Right renal pelvis (tissue), 4 donors: ENCODE results near the gene RNF130. TPM values are rescaled to one million over a fixed set of nuclear protein-coding genes. Genes with fewer than 3 reads are reported as not detected.

Source experiments
- DNase-seq, 4 donors: peaks; one replicate each; pipeline ENCODE4 v3.0.0-alpha.2; 2013; ENCODE audit warnings: low read depth in 4 of 4, low spot score in 3 of 4, missing footprints in 1 of 4
- polyA plus RNA-seq, 4 donors: library from polyadenylated mRNA; unstranded; fragments of 120-200 nt; gene quantifications; one replicate each; pipeline ENCODE4 v1.2.1, GENCODE V29; 2013; ENCODE audit not compliant: insufficient read length in 4 of 4

RNF130 gene
- polyA plus RNA-seq, 4 donors, result 66.1 to 81.4 (median 80.3) TPM

GRCh38 chr5:180068519-180069090, 3.0 kb downstream of the RNF130 start:
- no peak for DNase-seq

GRCh38 chr5:180067986-180068385, 3.6 kb downstream of the RNF130 start:
- DNase-seq, result no peak

DNA sequence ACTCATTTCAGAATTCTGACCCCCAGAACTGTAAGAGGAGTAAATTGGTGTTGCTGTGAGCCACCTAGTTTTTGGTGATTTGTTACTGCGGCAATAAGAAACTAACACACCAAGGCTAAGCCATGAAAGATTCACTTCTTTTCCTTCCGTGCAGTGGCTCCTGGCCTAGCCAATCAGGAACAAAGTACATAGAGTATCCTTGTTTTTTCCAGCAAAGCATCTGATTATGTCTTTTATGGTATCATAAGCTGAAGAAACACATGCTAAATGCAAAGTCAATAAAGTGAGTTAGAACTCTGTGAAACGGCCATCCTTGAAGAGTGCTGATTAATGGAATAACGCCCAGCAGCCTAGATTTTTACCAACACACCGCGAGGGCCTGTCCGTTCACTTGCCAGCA, 11.4 kb downstream of the RNF130 start:
- no peak for DNase-seq

GRCh38 chr5:180059326-180059725, 12.2 kb downstream of the RNF130 start:
- DNase-seq, result no peak

DNA sequence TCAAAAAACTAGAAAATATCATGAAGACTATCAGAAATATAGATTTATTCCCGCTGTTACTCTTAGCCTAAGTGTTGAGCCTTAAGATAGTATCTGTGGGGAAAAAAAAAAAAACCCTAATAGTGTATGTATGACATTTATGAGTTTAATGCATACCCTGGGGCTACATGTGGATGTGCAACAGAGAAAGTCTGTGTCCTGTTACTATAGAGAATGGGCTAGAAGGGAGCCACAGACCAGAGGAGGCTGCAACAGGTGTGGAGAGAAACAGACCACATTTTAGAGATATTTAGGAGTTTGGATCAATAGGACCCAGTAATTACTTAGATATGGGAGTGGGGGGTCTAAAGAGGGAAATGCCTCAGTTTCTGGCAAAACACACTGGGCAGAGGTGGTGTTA, 15.4 kb downstream of the RNF130 start:
- DNase-seq, result no peak

- DNase-seq, result no peak
These were observed 17.3 kb downstream of the RNF130 start for GRCh38 chr5:180054226-180054625.

GRCh38 chr5:180053061-180053602, 18.4 kb downstream of the RNF130 start:
- DNase-seq, result no peak

GRCh38 chr5:180052211-180052818, 19.2 kb downstream of the RNF130 start:
- no peak for DNase-seq

- no peak for DNase-seq
These were observed 21.2 kb downstream of the RNF130 start for GRCh38 chr5:180050121-180050940.

DNA sequence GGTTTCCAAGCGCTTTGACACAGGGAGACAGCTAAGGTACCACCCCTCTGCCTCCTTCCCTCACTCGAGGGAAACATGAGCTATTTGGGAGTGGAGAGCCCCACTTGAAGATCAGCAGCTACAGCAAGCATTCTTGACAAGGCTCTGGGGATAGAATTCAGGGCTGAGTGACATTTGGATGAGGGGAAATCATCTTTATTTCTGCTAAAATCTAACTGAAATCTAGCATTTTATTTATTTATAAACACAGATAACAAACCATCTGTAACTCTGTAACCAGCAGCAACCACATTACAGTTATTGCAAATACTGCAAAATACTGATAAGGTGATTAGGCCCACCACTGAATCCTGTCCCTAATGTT, 22.4 kb downstream of the RNF130 start:
- DNase-seq, result no peak

DNA sequence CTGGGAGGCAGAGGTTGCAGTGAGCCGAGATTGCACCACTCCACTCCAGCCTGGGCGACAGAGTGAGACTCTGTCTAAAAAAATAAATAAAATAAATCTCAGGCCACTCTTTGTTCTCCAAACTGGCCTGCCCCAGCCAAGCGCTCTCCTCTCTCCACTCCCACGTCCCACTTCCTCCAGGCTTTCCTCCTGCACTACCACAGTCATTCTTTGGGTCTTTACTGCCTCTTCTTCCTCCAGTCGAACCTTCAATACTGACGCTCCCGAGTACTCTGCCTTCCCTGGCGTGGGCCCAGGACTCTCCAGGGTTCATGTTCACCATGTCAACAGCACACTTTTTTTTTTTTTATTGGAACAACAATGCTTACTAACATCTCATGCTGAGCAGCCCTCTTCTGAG, 23.9 kb downstream of the RNF130 start:
- no peak for DNase-seq

DNA sequence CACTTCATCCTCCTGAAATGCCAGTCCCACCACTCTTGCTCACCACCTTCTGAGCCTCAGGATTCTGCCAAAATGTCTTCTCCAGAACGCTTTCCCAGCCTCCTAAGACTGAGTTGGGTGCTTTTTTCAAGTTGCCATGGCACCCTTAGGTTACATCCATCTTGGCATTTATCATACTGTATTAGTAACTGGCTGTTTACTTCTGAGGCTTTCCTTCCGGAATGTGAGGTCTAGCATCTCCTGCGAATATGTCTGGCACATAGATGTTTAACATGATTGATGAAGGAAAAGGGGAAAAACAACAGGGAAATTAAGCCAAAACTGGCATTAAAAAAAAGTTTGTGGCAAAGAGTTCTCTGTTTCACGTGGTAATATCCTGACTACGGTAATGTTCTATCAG, 24.9 kb downstream of the RNF130 start:
- no peak for DNase-seq

GRCh38 chr5:180045889-180046499, 25.6 kb downstream of the RNF130 start:
- DNase-seq, result no peak

- DNase-seq, result no peak
These were observed 28.2 kb downstream of the RNF130 start for GRCh38 chr5:180043377-180043776.

DNA sequence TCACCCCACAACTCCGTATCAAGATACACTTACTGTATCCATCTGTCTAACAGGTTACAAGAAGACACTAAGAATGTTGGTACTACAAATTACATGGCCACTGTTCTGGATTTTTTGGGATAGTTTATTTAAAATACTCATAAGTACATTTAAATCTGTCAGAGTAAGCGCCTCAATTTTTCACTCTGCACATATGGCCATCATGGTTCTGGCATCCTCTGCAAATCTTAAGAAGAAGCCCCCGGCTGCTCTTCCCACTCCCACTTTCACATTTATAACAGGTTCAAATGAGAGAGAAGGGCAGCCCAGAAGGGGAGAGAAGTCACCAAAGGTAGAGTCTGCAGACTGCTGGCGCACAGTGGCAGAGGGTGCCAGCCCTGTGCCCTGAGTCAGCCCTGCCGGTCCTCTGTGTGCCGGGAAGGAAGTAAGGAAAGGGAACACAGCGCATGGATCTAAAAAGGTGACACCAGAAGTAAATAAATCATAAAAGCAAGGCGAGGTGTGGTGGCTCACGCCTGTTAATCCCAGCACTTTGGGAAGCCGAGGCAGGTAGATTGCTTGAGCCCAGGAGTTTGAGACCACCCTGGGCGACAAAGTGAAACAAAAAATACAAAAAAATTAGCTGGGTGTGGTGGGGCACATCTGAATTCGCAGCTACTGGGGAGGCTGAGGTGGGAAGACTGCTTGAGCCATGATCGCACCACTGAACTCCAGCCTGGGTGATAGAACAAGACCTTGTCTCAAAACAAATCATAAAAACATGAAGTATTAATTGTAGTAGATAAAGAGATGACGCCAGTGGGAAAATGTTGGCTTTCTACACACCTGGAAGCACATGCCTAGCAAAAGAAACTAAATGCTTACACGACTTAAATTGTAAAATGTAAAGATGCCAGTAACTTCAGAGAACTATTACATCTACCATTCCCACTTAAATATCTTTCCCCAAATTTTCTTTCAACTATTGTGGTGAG, 30.0 kb downstream of the RNF130 start:
- no peak for DNase-seq

- DNase-seq, result no peak
These were observed 31.0 kb downstream of the RNF130 start for GRCh38 chr5:180040287-180041214.

DNA sequence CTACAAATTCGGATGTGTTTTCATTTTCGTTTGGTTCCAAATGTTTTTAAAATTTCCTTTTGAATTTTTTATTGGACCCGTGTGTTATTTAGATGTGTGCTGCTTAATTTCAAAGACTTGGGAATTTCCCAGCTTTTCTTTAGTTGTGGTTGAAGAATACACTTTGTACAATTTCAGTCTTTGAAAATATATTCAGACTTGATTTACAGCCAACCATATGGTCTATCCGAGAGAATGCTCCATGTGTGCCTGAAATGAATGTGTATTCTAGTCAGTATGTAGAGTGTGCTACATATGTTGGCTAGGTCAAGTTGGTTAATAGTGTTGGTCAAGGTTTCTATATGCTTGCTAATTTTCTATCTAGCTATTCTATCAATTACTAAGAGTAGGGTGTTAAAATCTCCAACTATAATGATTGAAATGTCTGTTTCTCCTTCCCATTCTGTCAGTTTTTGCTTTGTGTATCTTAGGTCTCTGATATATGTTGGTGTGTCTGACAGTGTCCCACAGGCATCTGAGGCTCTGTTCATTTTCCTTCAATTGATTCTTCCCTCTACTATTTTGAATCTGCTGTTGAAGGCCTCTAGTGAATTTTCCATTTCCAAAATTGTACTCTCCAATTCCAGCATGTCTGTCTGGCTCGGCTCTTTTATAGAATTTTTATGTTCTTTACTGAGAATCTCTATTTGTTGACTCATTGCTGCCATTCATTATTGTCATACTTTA, 36.2 kb downstream of the RNF130 start:
- no peak for DNase-seq

GRCh38 chr5:180034564-180034963, 37.0 kb downstream of the RNF130 start:
- DNase-seq, result no peak
